Mesenchymal stem cell (in vitro differentiated cells and primary cell): Measurements from ENCODE around the gene ERGIC2.

Experiments used
- DNase-seq: peaks from one replicate; pipeline ENCODE4 v3.0.0-alpha.2; 2013
- H2AFZ ChIP-seq: one replicate; pipeline ENCODE4 v1.6.1; 2013; ENCODE audit warnings: low read depth, mild to moderate bottlenecking, control low read depth, inconsistent platforms, low read length, moderate library complexity
- H2AK5ac ChIP-seq: 2 replicates; pipeline ENCODE4 v1.6.1; 2013; ENCODE audit warnings: low read length, moderate library complexity, mild to moderate bottlenecking, inconsistent platforms; ENCODE audit not compliant: severe bottlenecking
- H2BK120ac ChIP-seq: one replicate; pipeline ENCODE4 v1.6.1; 2013; ENCODE audit warnings: low read depth, mild to moderate bottlenecking, inconsistent platforms, low read length, moderate library complexity
- H2BK12ac ChIP-seq, 2 experiments: one replicate each; pipeline ENCODE4 v1.6.1; 2013; ENCODE audit warnings: inconsistent platforms in 2 of 2, low read length in 2 of 2, mild to moderate bottlenecking in 2 of 2, moderate library complexity in 2 of 2, control low read depth in 1 of 2
- H2BK15ac ChIP-seq: one replicate; pipeline ENCODE4 v1.6.1; 2013; ENCODE audit warnings: mild to moderate bottlenecking, low read depth, inconsistent platforms; ENCODE audit not compliant: poor library complexity, severe bottlenecking
- H2BK5ac ChIP-seq: 2 replicates; pipeline ENCODE4 v1.6.1; 2013; ENCODE audit warnings: low read depth, mild to moderate bottlenecking, low read length, control low read depth, inconsistent platforms; ENCODE audit not compliant: poor library complexity, severe bottlenecking
- H3K14ac ChIP-seq, 2 experiments: one replicate each; pipeline ENCODE4 v1.6.1; 2013; ENCODE audit warnings: inconsistent platforms in 2 of 2, low read length in 2 of 2, control low read depth in 1 of 2, mild to moderate bottlenecking in 1 of 2, moderate library complexity in 1 of 2
- H3K18ac ChIP-seq, 2 experiments: one replicate each; pipeline ENCODE4 v1.6.1; 2013; ENCODE audit warnings: inconsistent platforms in 2 of 2, low read length in 2 of 2, control low read depth in 1 of 2, low read depth in 1 of 2, mild to moderate bottlenecking in 1 of 2
- H3K23ac ChIP-seq, 2 experiments: one replicate each; pipeline ENCODE4 v1.6.1; 2013; ENCODE audit warnings: inconsistent platforms in 2 of 2, low read length in 2 of 2, mild to moderate bottlenecking in 2 of 2, moderate library complexity in 2 of 2, control low read depth in 1 of 2
- H3K27ac ChIP-seq: 2 replicates; pipeline ENCODE4 v1.5.1; 2013; ENCODE audit warnings: mild to moderate bottlenecking, moderate library complexity, low read length, control low read depth, inconsistent platforms; ENCODE audit not compliant: poor library complexity, severe bottlenecking
- H3K27me3 ChIP-seq, 2 experiments: 2 replicates each; pipeline versions ENCODE4 v1.6.1 to v1.7.0; 2013; ENCODE audit warnings: low read length in 2 of 2, mild to moderate bottlenecking in 2 of 2, moderate library complexity in 2 of 2, control low read depth in 1 of 2, inconsistent platforms in 1 of 2; ENCODE audit not compliant: control insufficient read depth in 1 of 2, insufficient read depth in 1 of 2
- H3K36me3 ChIP-seq, 2 experiments: 2 replicates each; pipeline versions ENCODE4 v1.6.1 to v1.7.0; 2013; ENCODE audit warnings: low read length in 2 of 2, control low read depth in 1 of 2, inconsistent platforms in 1 of 2, low read depth in 1 of 2, mild to moderate bottlenecking in 1 of 2; ENCODE audit not compliant: insufficient read depth in 2 of 2, control insufficient read depth in 1 of 2
- H3K4ac ChIP-seq, 2 experiments: one replicate each; pipeline ENCODE4 v1.6.1; 2013; ENCODE audit warnings: inconsistent platforms in 2 of 2, low read length in 2 of 2, mild to moderate bottlenecking in 2 of 2, moderate library complexity in 2 of 2, control low read depth in 1 of 2, low read depth in 1 of 2
- H3K4me1 ChIP-seq: 2 replicates; pipeline ENCODE4 v1.6.1; 2013; ENCODE audit warnings: low read depth, low read length, control low read depth; ENCODE audit not compliant: control insufficient read depth, insufficient read depth
- H3K4me2 ChIP-seq: 2 replicates; pipeline ENCODE4 v1.6.1; 2013; ENCODE audit warnings: low read length, mild to moderate bottlenecking, inconsistent platforms; ENCODE audit not compliant: poor library complexity, severe bottlenecking
- H3K4me3 ChIP-seq, 2 experiments: 2 replicates each; pipeline versions ENCODE4 v1.5.1 to v1.7.0; 2013; ENCODE audit warnings: low read length in 2 of 2, mild to moderate bottlenecking in 2 of 2, control low read depth in 1 of 2, low read depth in 1 of 2; ENCODE audit not compliant: insufficient read depth in 1 of 2
- H3K79me1 ChIP-seq: replicated peaks from 2 replicates; pipeline ENCODE4 v1.6.1; 2013; ENCODE audit warnings: mild to moderate bottlenecking, control low read depth, low read length, inconsistent platforms; ENCODE audit not compliant: poor library complexity, severe bottlenecking
- H3K9ac ChIP-seq: 2 replicates; pipeline ENCODE4 v1.7.0; 2013; ENCODE audit warnings: mild to moderate bottlenecking, low read length, moderate library complexity
- H3K9me3 ChIP-seq: 2 replicates; pipeline ENCODE4 v1.7.0; 2013; ENCODE audit warnings: mild to moderate bottlenecking, low read length; ENCODE audit not compliant: control insufficient read depth
- H4K8ac ChIP-seq: one replicate; pipeline ENCODE4 v1.6.1; 2013; ENCODE audit warnings: inconsistent platforms, mild to moderate bottlenecking, low read length, moderate library complexity
- H4K91ac ChIP-seq: one replicate; pipeline ENCODE4 v1.6.1; 2013; ENCODE audit warnings: mild to moderate bottlenecking, low read length, inconsistent platforms
- WGBS: methylation state at CpG from one replicate; pipeline ENCODE4 v1.1.7; 2013; ENCODE audit warnings: mixed read lengths; 5-methylcytosine and 5-hydroxymethylcytosine counted together

ERGIC2 gene

GRCh38 chr12:29287622-29288021, 93.3 kb downstream of the ERGIC2 start:
- DNase-seq = no peak
- 70% methylated on average over 1 of the region's 1 CpG for WGBS
- Histone ChIP-seq H3K36me3 (no peaks in the 10 kb centered on the region), H2AFZ (no peak overlapping the region), H4K8ac (no peak overlapping the region), H3K9ac (no peak overlapping the region), H2BK5ac (no peak overlapping the region), H3K27ac (no peak overlapping the region), H3K4ac (no peak overlapping the region), H2BK15ac (no peak overlapping the region), H4K91ac (no peak overlapping the region), H2BK12ac (no peak overlapping the region), H3K14ac (no peak overlapping the region), H2AK5ac (no peak overlapping the region), H3K18ac (no peak overlapping the region), H2BK120ac (no peak overlapping the region), H3K23ac (no peak overlapping the region), H3K27me3 (no peaks in the 10 kb centered on the region), H3K9me3 (no peaks in the 10 kb centered on the region), H3K4me3 (no peak overlapping the region), H3K4me1 (no peaks in the 10 kb centered on the region), H3K4me2 (no peak overlapping the region), H3K79me1 (no peaks in the 10 kb centered on the region)
